Activated CD4-positive, alpha-beta T cell treated with anti-CD3 and anti-CD28 coated beads, Interleukin-2, amount 50 U/mL, for 16 hours (primary cell): ENCODE measurements around the gene CHSY3.

Experiments
- DNase-seq: peaks from one replicate; pipeline ENCODE4 v3.0.0-alpha.2; 2020

CHSY3 gene

GRCh38 chr5:130032807-130033206, 128.5 kb downstream of the CHSY3 start:
- DNase-seq: no peak

- no peak for DNase-seq
These were observed 130.4 kb downstream of the CHSY3 start for GRCh38 chr5:130034566-130035210.

GRCh38 chr5:130035388-130035787, 131.1 kb downstream of the CHSY3 start:
- DNase-seq: no peak

GRCh38 chr5:130037905-130038304, 133.6 kb downstream of the CHSY3 start:
- no peak for DNase-seq

- no peak for DNase-seq
These were observed 139.6 kb downstream of the CHSY3 start for GRCh38 chr5:130043834-130044233.

- no peak for DNase-seq
These were observed 141.1 kb downstream of the CHSY3 start for GRCh38 chr5:130045334-130045733.

GRCh38 chr5:130050585-130050984, 146.3 kb downstream of the CHSY3 start:
- DNase-seq: no peak

GRCh38 chr5:130052752-130053151, 148.5 kb downstream of the CHSY3 start:
- no peak for DNase-seq

GRCh38 chr5:130055572-130055971, 151.3 kb downstream of the CHSY3 start:
- DNase-seq: no peak

- no peak for DNase-seq
These were observed 157.5 kb downstream of the CHSY3 start for GRCh38 chr5:130061746-130062145.

GRCh38 chr5:130063603-130064002, 159.3 kb downstream of the CHSY3 start:
- DNase-seq: no peak

- DNase-seq: no peak
These were observed 160.2 kb downstream of the CHSY3 start for GRCh38 chr5:130064484-130064883.

- no peak for DNase-seq
These were observed 161.4 kb downstream of the CHSY3 start for GRCh38 chr5:130065617-130066016.

- no peak for DNase-seq
These were observed 162.4 kb downstream of the CHSY3 start for GRCh38 chr5:130066644-130067043.

GRCh38 chr5:130067364-130067763, 163.1 kb downstream of the CHSY3 start:
- DNase-seq: no peak

GRCh38 chr5:130068101-130068500, 163.8 kb downstream of the CHSY3 start:
- DNase-seq: no peak

GRCh38 chr5:130068988-130069387, 164.7 kb downstream of the CHSY3 start:
- no peak for DNase-seq

- no peak for DNase-seq
These were observed 170.6 kb downstream of the CHSY3 start for GRCh38 chr5:130074820-130075219.

GRCh38 chr5:130077007-130077406, 172.7 kb downstream of the CHSY3 start:
- DNase-seq: no peak

- no peak for DNase-seq
These were observed 174.4 kb downstream of the CHSY3 start for GRCh38 chr5:130078661-130079060.

- DNase-seq: no peak
These were observed 186.5 kb downstream of the CHSY3 start for GRCh38 chr5:130090569-130091270.

GRCh38 chr5:130092991-130093390, 188.7 kb downstream of the CHSY3 start:
- DNase-seq: no peak

GRCh38 chr5:130096483-130096882, 192.2 kb downstream of the CHSY3 start:
- no peak for DNase-seq

GRCh38 chr5:130099008-130099407, 194.7 kb downstream of the CHSY3 start:
- DNase-seq: no peak

- DNase-seq: no peak
These were observed 198.1 kb downstream of the CHSY3 start for GRCh38 chr5:130102375-130102774.
